A673 (cell line): Measurements from ENCODE around the gene TPM3.

ENCODE experiments used
- CTCF ChIP-seq: fragments of 300-800, 200-600 bp; sonication (generic); conservative IDR thresholded peaks from 2 replicates; pipeline ENCODE4 v1.5.1; 2017; ENCODE audit warnings: low read depth, mild to moderate bottlenecking, antibody characterized with exemption, low read length, moderate library complexity, mixed read lengths
- EZH2 ChIP-seq: fragments of 200-600 bp; sonication (generic); IDR thresholded peaks from 2 replicates; pipeline ENCODE4 v1.6.1; 2017; ENCODE audit warnings: borderline replicate concordance, low read depth, mild to moderate bottlenecking, mixed read lengths, antibody characterized with exemption, low read length; ENCODE audit not compliant: poor library complexity, severe bottlenecking

- TF ChIP-seq EZH2: no peak
- no peak for TF ChIP-seq CTCF
These were observed 576 bp upstream of the TPM3 start for GRCh38 chr1:154192476-154192875.
